H9 (cell line): ENCODE measurements around the gene ERC1. TPM values are rescaled to one million over a fixed set of nuclear protein-coding genes. Genes with fewer than 3 reads are reported as not detected.

Experiments
- DNase-seq: peaks from one replicate; pipeline ENCODE4 v3.0.0-alpha.2; 2017
- H2AFZ ChIP-seq: one replicate; pipeline ENCODE4 v1.6.1; 2013; ENCODE audit warnings: mild to moderate bottlenecking, low read length, control low read depth, moderate library complexity
- H2AK5ac ChIP-seq: 2 replicates; pipeline ENCODE4 v1.6.1; 2013; ENCODE audit warnings: low read length, control low read depth, mixed read lengths; ENCODE audit not compliant: insufficient read length
- H2BK120ac ChIP-seq: one replicate; pipeline ENCODE4 v1.6.1; 2013; ENCODE audit warnings: low read depth, mild to moderate bottlenecking, low read length, control low read depth, inconsistent platforms; ENCODE audit not compliant: poor library complexity, severe bottlenecking
- H2BK12ac ChIP-seq: 2 replicates; pipeline ENCODE4 v1.6.1; 2013; ENCODE audit warnings: low read length, control low read depth, mixed read lengths, low read depth; ENCODE audit not compliant: insufficient read length
- H2BK15ac ChIP-seq: 2 replicates; pipeline ENCODE4 v1.6.1; 2013; ENCODE audit warnings: low read depth, low read length, control low read depth
- H2BK20ac ChIP-seq: one replicate; pipeline ENCODE4 v1.6.1; 2013; ENCODE audit warnings: low read depth, mild to moderate bottlenecking, low read length, control low read depth, inconsistent platforms; ENCODE audit not compliant: poor library complexity, severe bottlenecking
- H2BK5ac ChIP-seq: 2 replicates; pipeline ENCODE4 v1.6.1; 2013; ENCODE audit warnings: low read length, control low read depth, mixed read lengths; ENCODE audit not compliant: insufficient read length
- H3K14ac ChIP-seq: 2 replicates; pipeline ENCODE4 v1.6.1; 2013; ENCODE audit warnings: low read length, control low read depth; ENCODE audit not compliant: insufficient read depth
- H3K18ac ChIP-seq: 2 replicates; pipeline ENCODE4 v1.6.1; 2013; ENCODE audit warnings: low read depth, mild to moderate bottlenecking, mixed read lengths, low read length, control low read depth; ENCODE audit not compliant: insufficient read length
- H3K23ac ChIP-seq: 2 replicates; pipeline ENCODE4 v1.6.1; 2013; ENCODE audit warnings: low read length, control low read depth, mixed read lengths, low read depth; ENCODE audit not compliant: insufficient read length
- H3K23me2 ChIP-seq: 2 replicates; pipeline ENCODE4 v1.6.1; 2013; ENCODE audit warnings: low read depth, mild to moderate bottlenecking, mixed read lengths, low read length, control low read depth; ENCODE audit not compliant: insufficient read length, poor library complexity, severe bottlenecking
- H3K27ac ChIP-seq: 2 replicates; pipeline ENCODE4 v1.5.1; 2013; ENCODE audit warnings: low read length, control low read depth, mixed read lengths, low read depth; ENCODE audit not compliant: insufficient read length
- H3K27me3 ChIP-seq: 2 replicates; pipeline ENCODE4 v1.6.1; 2013; ENCODE audit warnings: low read length, control low read depth, inconsistent platforms; ENCODE audit not compliant: insufficient read depth
- H3K4ac ChIP-seq: 2 replicates; pipeline ENCODE4 v1.6.1; 2013; ENCODE audit warnings: low read depth, mild to moderate bottlenecking, control low read depth, inconsistent platforms, low read length, moderate library complexity
- H3K4me1 ChIP-seq: 2 replicates; pipeline ENCODE4 v1.6.1; 2013; ENCODE audit warnings: low read length, control low read depth, inconsistent platforms; ENCODE audit not compliant: insufficient read depth
- H3K4me2 ChIP-seq: 2 replicates; pipeline ENCODE4 v1.6.1; 2013; ENCODE audit warnings: low read length, control low read depth, mixed read lengths; ENCODE audit not compliant: insufficient read length, insufficient read depth
- H3K56ac ChIP-seq: 2 replicates; pipeline ENCODE4 v1.6.1; 2013; ENCODE audit warnings: low read depth, mild to moderate bottlenecking, mixed read lengths, low read length, control low read depth; ENCODE audit not compliant: insufficient read length
- H3K79me1 ChIP-seq: 2 replicates; pipeline ENCODE4 v1.6.1; 2013; ENCODE audit warnings: low read depth, mild to moderate bottlenecking, moderate library complexity, low read length, control low read depth, inconsistent platforms; ENCODE audit not compliant: insufficient read depth, poor library complexity, severe bottlenecking
- H3K79me2 ChIP-seq: 2 replicates; pipeline ENCODE4 v1.6.1; 2013; ENCODE audit warnings: low read length, control low read depth, inconsistent platforms; ENCODE audit not compliant: insufficient read depth
- H3K9ac ChIP-seq: 2 replicates; pipeline ENCODE4 v1.6.1; 2013; ENCODE audit warnings: low read length, control low read depth, mixed read lengths; ENCODE audit not compliant: insufficient read length; ENCODE audit errors: extremely low read depth
- H3K9me3 ChIP-seq: one replicate; pipeline ENCODE4 v1.6.1; 2013; ENCODE audit warnings: low read depth, low read length, inconsistent platforms; ENCODE audit not compliant: control insufficient read depth
- H3T11ph ChIP-seq: one replicate; pipeline ENCODE4 v1.6.1; 2013; ENCODE audit warnings: mild to moderate bottlenecking, low read length, control low read depth, inconsistent platforms
- H4K20me1 ChIP-seq: one replicate; pipeline ENCODE4 v1.6.1; 2013; ENCODE audit not compliant: control insufficient read depth, insufficient read length, insufficient read depth
- H4K5ac ChIP-seq: 2 replicates; pipeline ENCODE4 v1.6.1; 2013; ENCODE audit warnings: low read depth, mild to moderate bottlenecking, mixed read lengths, low read length, control low read depth; ENCODE audit not compliant: insufficient read length
- H4K8ac ChIP-seq: replicated peaks from 2 replicates; pipeline ENCODE4 v1.6.1; 2013; ENCODE audit warnings: low read length, control low read depth, mixed read lengths, low read depth; ENCODE audit not compliant: insufficient read length
- H4K91ac ChIP-seq: 2 replicates; pipeline ENCODE4 v1.6.1; 2013; ENCODE audit warnings: low read depth, mild to moderate bottlenecking, moderate library complexity, mixed read lengths, low read length, control low read depth; ENCODE audit not compliant: insufficient read length
- H3K27ac Mint-ChIP-seq, 3 experiments: 2 replicates in 2 of 3; 3 replicates in 1 of 3; pipeline ENCODE4 v1.8.0; 2020 to 2021; ENCODE audit warnings: mixed read lengths in 3 of 3, mild to moderate bottlenecking in 1 of 3, moderate library complexity in 1 of 3
- H3K27me3 Mint-ChIP-seq: 2 replicates; pipeline ENCODE4 v1.8.0; 2021; ENCODE audit warnings: low read depth, mild to moderate bottlenecking, moderate library complexity, mixed read lengths
- H3K36me3 Mint-ChIP-seq, 3 experiments: 2 replicates in 2 of 3; 3 replicates in 1 of 3; pipeline ENCODE4 v1.8.0; 2020 to 2021; ENCODE audit warnings: low read depth in 3 of 3, mixed read lengths in 3 of 3; ENCODE audit not compliant: insufficient read depth in 1 of 3
- H3K4me1 Mint-ChIP-seq, 2 experiments: 2 replicates each; pipeline ENCODE4 v1.8.0; 2020; ENCODE audit warnings: mixed read lengths in 2 of 2
- H3K4me3 Mint-ChIP-seq, 2 experiments: 2 replicates in 1 of 2; 3 replicates in 1 of 2; pipeline ENCODE4 v1.8.0; 2020 to 2021; ENCODE audit warnings: mild to moderate bottlenecking in 2 of 2, mixed read lengths in 2 of 2, moderate library complexity in 1 of 2
- H3K9me3 Mint-ChIP-seq, 2 experiments: 2 replicates in 1 of 2; 3 replicates in 1 of 2; pipeline ENCODE4 v1.8.0; 2020; ENCODE audit warnings: mild to moderate bottlenecking in 2 of 2, mixed read lengths in 2 of 2, moderate library complexity in 1 of 2
- WGBS: extraction: QIAGEN DNeasy Blood & Tissue Kit; methylation state at CpG from one replicate; pipeline ENCODE4 v1.1.7; 2013; ENCODE audit warnings: missing lambda C conversion rate, low lambda C conversion rate, mixed read lengths; ENCODE audit not compliant: insufficient read length; ENCODE audit errors: extremely low coverage; 5-methylcytosine and 5-hydroxymethylcytosine counted together
- total RNA-seq: library from RNA; stranded (reverse); gene quantifications from 2 replicates; pipeline ENCODE4 v1.2.1, GENCODE V29; 2021
- TF ChIP-seq, protein P1 (sequence below): fragments of 200-600 bp; sonication (generic); conservative IDR thresholded peaks from 3 replicates; pipeline ENCODE4 v1.8.0; 2021; ENCODE audit warnings: antibody characterized with exemption, mild to moderate bottlenecking

ERC1 gene
- total RNA-seq, 1 experiment from 2014 or later, result 51.2 TPM

DNA sequence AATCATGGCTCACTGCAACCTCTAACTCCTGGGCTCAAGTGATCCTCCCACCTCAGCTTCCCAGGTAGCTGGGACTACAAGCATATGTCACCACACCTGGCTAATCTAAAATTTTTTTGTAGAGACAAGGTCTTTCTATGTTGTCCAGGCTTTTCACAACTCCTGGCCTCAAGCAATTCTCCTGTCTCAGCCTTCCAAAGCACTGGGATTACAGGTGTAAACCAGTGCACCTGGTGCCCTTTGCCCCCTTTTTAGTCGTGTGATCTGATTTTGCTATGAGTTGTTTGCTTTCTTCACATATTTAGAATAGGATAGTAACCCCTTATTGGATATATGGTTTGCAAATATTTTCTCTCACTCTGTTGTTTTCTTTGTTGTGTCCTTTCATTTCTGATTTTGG is 39.8 kb upstream of the ERC1 start:
- Histone ChIP-seq H3K79me2 (peaks cover 3% of the 10 kb centered on the region; the same call in 1 of the 2 replicates), H3K18ac (no peak overlapping the region), H3K79me1 (no peaks in the 10 kb centered on the region), H4K5ac (no peak overlapping the region), H4K8ac (no peak overlapping the region), H3K27ac (no peak overlapping the region), H2BK5ac (no peak overlapping the region), H3K14ac (no peak overlapping the region), H3T11ph (no peak overlapping the region), H2BK120ac (no peak overlapping the region), H3K27me3 (no peaks in the 10 kb centered on the region), H3K4me2 (no peak overlapping the region), H3K23me2 (no peaks in the 10 kb centered on the region), H3K9me3 (no peaks in the 10 kb centered on the region), H3K4ac (no peak overlapping the region), H4K91ac (no peak overlapping the region), H4K20me1 (no peaks in the 10 kb centered on the region), H3K56ac (no peak overlapping the region), H2BK12ac (no peak overlapping the region), H3K9ac (no peak overlapping the region), H2AFZ (no peak overlapping the region), H2AK5ac (no peak overlapping the region), H2BK15ac (no peak overlapping the region), H3K23ac (no peak overlapping the region), H2BK20ac (no peak overlapping the region), H3K4me1 (no peaks in the 10 kb centered on the region; the same call in 1 of the 2 replicates)
- TF ChIP-seq, protein P1, sequence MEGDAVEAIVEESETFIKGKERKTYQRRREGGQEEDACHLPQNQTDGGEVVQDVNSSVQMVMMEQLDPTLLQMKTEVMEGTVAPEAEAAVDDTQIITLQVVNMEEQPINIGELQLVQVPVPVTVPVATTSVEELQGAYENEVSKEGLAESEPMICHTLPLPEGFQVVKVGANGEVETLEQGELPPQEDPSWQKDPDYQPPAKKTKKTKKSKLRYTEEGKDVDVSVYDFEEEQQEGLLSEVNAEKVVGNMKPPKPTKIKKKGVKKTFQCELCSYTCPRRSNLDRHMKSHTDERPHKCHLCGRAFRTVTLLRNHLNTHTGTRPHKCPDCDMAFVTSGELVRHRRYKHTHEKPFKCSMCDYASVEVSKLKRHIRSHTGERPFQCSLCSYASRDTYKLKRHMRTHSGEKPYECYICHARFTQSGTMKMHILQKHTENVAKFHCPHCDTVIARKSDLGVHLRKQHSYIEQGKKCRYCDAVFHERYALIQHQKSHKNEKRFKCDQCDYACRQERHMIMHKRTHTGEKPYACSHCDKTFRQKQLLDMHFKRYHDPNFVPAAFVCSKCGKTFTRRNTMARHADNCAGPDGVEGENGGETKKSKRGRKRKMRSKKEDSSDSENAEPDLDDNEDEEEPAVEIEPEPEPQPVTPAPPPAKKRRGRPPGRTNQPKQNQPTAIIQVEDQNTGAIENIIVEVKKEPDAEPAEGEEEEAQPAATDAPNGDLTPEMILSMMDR, result no peak
- Mint-ChIP-seq H3K4me1 (peaks cover 3 to 10% of the 10 kb centered on the region in 2 experiments; a peak in 3 of 4 replicates), H3K4me3 (peak overlapping the region in 1 of 2 experiments; percentile 99; a peak in 3 of 5 replicates), H3K9me3 (peaks cover 0 to 6% of the 10 kb centered on the region in 2 experiments; a peak in 2 of 5 replicates), H3K27ac (peak overlapping the region in 1 of 3 experiments; percentile 19; a peak in 1 of 7 replicates), H3K27me3 (no peaks in the 10 kb centered on the region), H3K36me3 (peaks cover 4 to 10% (median 5%) of the 10 kb centered on the region in 3 experiments; a peak in 2 of 7 replicates)
- WGBS, result no CpG with 5 or more reads among the region's 1 CpG
- DNase-seq, result no peak
